ENCODE results near the gene UHRF2. TPM values are rescaled to one million over a fixed set of nuclear protein-coding genes. Genes with fewer than 3 reads are reported as not detected.

Gene UHRF2
- total and polyA plus RNA-seq, 3 donors from 2014 or later: 36.4 to 59.2 (median 56.1) TPM

GRCh38 chr9:6460189-6460768, 47.3 kb downstream of the UHRF2 start:
- no peaks in the 10 kb centered on the region for H3K36me3 ChIP-seq (ENCODE audit: low read depth, missing control alignments)
- no peak for DNase-seq
- no peak overlapping the region for H3K27ac ChIP-seq
- H3K27me3 ChIP-seq: no peaks in the 10 kb centered on the region
- intact Hi-C loops (cut with DNase I; ENCODE audit: low total_unique reads): no loop called here
- H3K9me3 ChIP-seq: no peaks in the 10 kb centered on the region
- 93 to 95% methylated on average over 5 of the region's 5 CpGs for WGBS, 2 donors
- no peaks in the 10 kb centered on the region for H3K4me1 ChIP-seq
- TF ChIP-seq, protein P1, sequence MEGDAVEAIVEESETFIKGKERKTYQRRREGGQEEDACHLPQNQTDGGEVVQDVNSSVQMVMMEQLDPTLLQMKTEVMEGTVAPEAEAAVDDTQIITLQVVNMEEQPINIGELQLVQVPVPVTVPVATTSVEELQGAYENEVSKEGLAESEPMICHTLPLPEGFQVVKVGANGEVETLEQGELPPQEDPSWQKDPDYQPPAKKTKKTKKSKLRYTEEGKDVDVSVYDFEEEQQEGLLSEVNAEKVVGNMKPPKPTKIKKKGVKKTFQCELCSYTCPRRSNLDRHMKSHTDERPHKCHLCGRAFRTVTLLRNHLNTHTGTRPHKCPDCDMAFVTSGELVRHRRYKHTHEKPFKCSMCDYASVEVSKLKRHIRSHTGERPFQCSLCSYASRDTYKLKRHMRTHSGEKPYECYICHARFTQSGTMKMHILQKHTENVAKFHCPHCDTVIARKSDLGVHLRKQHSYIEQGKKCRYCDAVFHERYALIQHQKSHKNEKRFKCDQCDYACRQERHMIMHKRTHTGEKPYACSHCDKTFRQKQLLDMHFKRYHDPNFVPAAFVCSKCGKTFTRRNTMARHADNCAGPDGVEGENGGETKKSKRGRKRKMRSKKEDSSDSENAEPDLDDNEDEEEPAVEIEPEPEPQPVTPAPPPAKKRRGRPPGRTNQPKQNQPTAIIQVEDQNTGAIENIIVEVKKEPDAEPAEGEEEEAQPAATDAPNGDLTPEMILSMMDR (IDR thresholded peaks at IDR 0.05): no peak
- no peak for TF ChIP-seq POLR2A (IDR thresholded peaks at IDR 0.05)
- no peak overlapping the region for H3K4me3 ChIP-seq

- no peaks in the 10 kb centered on the region for H3K9me3 ChIP-seq
- WGBS, 2 donors: 90 to 91% methylated on average over 3 of the region's 3 CpGs
- no peaks in the 10 kb centered on the region for H3K4me1 ChIP-seq
- TF ChIP-seq, protein P1 (IDR thresholded peaks at IDR 0.05): no peak
- TF ChIP-seq POLR2A (IDR thresholded peaks at IDR 0.05): no peak
- no peaks in the 10 kb centered on the region for H3K36me3 ChIP-seq (ENCODE audit: low read depth, missing control alignments)
- no peak for DNase-seq
- H3K27me3 ChIP-seq: no peaks in the 10 kb centered on the region
- intact Hi-C loops (cut with DNase I; ENCODE audit: low total_unique reads): no loop called here
- H3K27ac ChIP-seq: no peak overlapping the region
- no peak overlapping the region for H3K4me3 ChIP-seq
Measured at GRCh38 chr9:6461619-6462018, 48.6 kb downstream of the UHRF2 start.

- no peaks in the 10 kb centered on the region for H3K4me1 ChIP-seq
- DNase-seq: no peak
- WGBS, 2 donors: 89 to 96% methylated on average over 6 of the region's 6 CpGs
- H3K9me3 ChIP-seq: no peaks in the 10 kb centered on the region
- H3K4me3 ChIP-seq: no peak overlapping the region
- intact Hi-C loops (cut with DNase I; ENCODE audit: low total_unique reads): no loop called here
- TF ChIP-seq POLR2A (IDR thresholded peaks at IDR 0.05): no peak
- H3K27ac ChIP-seq: no peak overlapping the region
- H3K27me3 ChIP-seq: no peaks in the 10 kb centered on the region
- H3K36me3 ChIP-seq (ENCODE audit: low read depth, missing control alignments): no peaks in the 10 kb centered on the region
Measured at GRCh38 chr9:6467006-6467625, 54.1 kb downstream of the UHRF2 start.

- H3K36me3 ChIP-seq (ENCODE audit: low read depth, missing control alignments): no peaks in the 10 kb centered on the region
- no peak overlapping the region for H3K27ac ChIP-seq
- no peaks in the 10 kb centered on the region for H3K4me1 ChIP-seq
- no peak for DNase-seq
- 91 to 98% methylated on average over 2 of the region's 2 CpGs for WGBS, 2 donors
- no peaks in the 10 kb centered on the region for H3K27me3 ChIP-seq
- TF ChIP-seq, protein P1 (IDR thresholded peaks at IDR 0.05): no peak
- TF ChIP-seq POLR2A (IDR thresholded peaks at IDR 0.05): no peak
- intact Hi-C loops (cut with DNase I; ENCODE audit: low total_unique reads): no loop called here
- H3K9me3 ChIP-seq: no peaks in the 10 kb centered on the region
- H3K4me3 ChIP-seq: no peak overlapping the region
Measured at GRCh38 chr9:6471231-6471850, 58.3 kb downstream of the UHRF2 start.

- Histone ChIP-seq H3K27me3 (no peaks in the 10 kb centered on the region), H3K36me3 (ENCODE audit: low read depth, missing control alignments) (no peaks in the 10 kb centered on the region), H3K4me3 (no peak overlapping the region), H3K4me1 (no peaks in the 10 kb centered on the region), H3K27ac (no peak overlapping the region), H3K9me3 (no peaks in the 10 kb centered on the region)
- intact Hi-C loops (cut with DNase I; ENCODE audit: low total_unique reads): no loop called here
- TF ChIP-seq, protein P1 (IDR thresholded peaks at IDR 0.05): no peak
- TF ChIP-seq POLR2A (IDR thresholded peaks at IDR 0.05): no peak
- 78 to 85% methylated on average over 2 of the region's 2 CpGs for WGBS, 2 donors
- DNase-seq: no peak
Measured at GRCh38 chr9:6473151-6473550, 60.2 kb downstream of the UHRF2 start.
